Measurements from ENCODE around the gene PTH2.
"Not testable (repeated sequence)": the region's sequence is repeated elsewhere in the genome, so short reads cannot be mapped to it uniquely, and the experiment has no call there.

Gene PTH2, protein sequence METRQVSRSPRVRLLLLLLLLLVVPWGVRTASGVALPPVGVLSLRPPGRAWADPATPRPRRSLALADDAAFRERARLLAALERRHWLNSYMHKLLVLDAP

DNA sequence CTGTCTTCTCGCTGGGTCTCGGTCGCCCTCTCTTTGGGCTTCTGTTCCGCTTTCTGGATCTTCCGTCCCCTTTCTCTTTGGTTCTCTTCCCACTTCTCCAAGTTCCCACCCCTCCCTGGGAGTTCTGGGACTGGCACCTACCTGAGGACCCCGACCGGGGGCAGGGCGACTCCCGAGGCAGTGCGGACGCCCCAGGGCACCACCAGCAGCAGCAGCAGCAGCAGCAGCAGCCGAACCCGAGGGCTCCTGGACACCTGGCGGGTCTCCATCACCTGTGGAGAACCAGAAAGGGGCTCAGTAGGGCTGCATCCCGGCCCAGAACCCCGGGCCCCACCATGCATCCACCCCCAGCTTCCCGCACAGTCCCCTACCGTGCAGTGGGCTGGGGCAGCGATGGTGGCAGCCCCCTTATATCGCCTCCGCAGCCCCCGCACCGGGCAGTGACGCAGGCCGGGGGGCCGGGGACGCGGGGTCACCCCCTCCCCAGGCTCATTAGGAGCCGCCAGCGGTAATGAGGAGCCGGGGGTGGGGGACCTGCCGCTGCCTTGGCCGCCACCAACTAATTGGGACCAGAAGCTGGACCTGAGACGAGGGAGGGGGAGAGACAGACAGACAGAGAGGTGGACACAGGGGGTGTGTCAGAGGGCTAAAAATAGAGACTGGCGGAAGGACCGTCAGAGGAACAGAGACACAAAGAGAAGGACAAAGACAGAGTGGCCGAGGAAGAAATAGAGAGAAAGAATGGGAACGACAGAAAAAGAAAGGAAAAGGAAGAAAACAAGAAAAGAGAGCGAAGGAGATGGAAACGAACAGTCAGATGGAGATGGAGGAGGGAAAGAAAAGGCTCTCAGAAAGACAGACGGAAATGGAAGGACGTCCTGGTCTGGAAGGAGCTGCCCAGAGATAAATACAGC, at the start of gene PTH2:
TSS of gene PTH2 (minus strand) at position 371 of the 914 bp plus-strand sequence. CDS start at position 269, 102 bp downstream.
- no peak for DNase-seq

DNA sequence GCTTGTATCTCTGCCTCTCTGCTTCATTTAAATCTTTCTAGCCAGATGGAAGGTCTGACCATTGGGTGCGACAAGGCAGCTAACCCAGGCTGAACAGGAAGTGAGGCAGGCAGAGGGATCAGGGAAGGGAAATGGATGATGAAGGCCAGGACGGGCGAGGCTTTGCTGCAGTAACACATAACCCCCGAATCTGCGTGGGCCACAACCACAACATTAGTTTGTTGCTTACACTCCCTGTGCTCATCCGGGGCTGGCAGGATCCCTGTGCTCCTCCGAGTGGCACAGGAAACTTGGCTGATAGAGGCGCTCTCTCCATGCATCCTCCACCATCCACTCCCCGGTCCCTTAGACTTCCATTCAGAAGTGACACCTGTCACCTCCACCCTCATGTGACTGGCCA, 49.7 kb upstream of the PTH2 start:
- no peak for DNase-seq

DNA sequence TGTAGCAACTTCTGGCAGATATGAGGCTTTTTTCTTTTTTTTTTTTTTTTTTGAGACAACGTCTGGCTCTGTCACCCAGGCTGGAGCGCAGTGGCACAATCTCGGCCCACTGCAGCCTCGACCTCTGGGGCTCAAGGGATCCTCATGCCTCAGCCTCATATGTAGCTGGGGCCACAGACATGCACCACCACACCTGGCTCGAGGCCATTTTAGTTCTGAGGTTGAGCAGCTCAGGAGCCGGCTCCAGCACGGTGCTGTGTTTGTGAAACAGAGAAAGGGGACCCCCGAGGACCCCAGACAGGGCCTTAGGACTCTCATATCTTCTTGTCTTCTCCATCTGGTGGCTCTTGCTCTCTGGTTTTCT, 47.4 kb upstream of the PTH2 start:
- no peak for DNase-seq

DNA sequence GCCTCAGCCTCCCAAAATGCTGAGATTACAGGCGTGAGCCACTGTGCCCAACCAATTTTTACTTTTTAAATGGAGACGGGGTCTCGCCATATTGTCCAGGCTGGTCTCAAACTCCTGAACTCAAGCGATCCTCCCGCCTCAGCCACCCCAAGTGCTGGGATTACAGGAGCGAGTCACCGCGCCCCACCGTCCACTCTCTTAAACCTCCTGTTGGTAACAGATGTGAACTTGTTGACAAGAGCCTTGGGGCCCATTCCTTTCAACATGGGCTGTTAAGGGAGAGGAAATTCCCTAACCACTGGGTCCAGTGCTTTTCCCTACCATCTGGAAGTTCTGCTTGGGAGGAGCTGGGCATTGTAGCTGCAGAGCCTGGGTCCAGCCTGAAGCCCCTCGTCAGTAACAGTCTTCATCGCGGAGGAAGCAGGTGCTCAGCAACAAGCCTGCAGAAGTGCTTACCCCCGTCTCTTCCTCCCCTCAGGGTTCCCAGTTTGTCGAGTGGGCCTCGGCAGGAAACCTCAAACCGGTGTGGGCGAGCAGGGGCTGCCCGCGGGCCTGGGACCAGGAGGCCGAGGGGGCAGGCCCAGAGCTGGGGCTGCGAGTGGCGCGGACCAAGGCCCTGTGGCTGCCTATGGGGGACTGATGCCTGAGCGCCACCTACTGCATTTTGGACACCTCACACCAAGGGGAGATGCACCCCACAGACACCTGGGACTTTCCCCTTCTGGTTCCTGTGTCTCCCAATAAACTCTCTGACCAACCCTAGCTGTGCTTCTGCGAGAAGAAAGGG, 46.8 kb upstream of the PTH2 start:
- no peak for DNase-seq

DNA sequence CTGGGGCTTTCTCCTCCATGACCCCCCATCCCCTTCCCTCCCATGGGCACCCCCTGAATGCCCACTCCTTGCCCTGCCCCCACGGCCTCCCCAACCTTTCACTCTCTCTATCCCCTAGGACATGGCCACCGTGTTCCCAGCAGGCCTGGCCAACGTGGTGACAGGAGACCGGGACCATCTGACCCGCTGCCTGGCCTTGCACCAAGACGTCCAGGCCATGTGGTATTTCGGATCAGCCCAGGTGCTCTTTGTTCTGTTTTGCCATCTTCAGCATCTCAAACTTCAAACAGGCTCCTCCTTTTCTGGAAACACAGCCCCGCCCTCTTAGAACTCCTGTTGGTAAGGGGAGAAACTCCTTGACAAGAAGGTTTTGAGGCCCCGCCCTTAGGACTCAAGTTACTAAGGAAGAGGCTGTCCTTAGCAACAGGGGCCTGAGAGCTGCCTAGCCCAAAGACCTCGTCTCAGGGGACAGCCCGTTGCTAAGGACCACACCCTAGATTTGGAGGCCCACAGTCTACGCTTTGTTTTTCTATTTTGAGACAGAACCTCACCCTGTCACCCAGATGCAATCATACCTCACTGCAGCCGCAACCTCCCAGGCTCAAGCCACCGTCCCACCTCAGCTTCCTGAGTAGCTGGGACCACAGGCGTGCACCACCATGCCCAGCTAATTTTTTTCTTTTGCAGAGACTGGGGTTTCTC, 45.7 kb upstream of the PTH2 start:
- DNase-seq = no peak

DNA sequence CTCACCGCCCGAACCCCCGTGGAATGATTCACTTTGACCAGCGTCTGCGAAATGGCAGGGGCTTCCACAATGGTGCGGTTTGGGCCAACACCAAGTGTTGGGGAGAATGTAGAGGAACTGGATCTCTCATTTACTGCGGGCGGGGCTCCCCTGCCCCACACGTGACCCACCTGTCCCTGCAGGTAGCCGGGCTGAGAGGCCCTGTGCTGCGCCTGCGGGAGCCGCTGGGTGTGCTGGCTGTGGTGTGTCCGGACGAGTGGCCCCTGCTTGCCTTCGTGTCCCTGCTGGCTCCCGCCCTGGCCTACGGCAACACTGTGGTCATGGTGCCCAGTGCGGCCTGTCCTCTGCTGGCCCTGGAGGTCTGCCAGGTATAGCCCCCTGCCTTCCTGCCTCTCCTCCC, 45.0 kb upstream of the PTH2 start:
- no peak for DNase-seq

DNA sequence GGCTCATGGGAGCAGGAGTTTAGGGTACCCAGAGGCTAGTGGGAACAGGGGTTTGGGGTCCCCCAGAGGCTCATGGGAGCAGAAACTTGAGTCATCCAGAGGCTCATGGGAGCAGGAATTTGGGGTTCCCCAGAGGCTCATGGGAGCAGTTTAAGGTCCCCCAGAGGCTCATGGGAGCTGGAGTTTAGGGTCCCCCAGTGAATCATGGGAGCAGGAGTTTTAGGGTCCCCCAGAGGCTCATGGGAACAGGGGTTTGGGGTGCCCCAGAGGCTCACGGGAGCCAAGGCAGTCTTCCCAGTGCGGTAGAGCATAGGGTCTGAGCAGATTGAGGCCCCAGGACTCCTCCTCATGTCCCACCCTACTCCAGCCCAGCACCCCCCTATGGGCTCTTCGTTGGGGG, 42.1 kb upstream of the PTH2 start:
- DNase-seq = no peak

DNA sequence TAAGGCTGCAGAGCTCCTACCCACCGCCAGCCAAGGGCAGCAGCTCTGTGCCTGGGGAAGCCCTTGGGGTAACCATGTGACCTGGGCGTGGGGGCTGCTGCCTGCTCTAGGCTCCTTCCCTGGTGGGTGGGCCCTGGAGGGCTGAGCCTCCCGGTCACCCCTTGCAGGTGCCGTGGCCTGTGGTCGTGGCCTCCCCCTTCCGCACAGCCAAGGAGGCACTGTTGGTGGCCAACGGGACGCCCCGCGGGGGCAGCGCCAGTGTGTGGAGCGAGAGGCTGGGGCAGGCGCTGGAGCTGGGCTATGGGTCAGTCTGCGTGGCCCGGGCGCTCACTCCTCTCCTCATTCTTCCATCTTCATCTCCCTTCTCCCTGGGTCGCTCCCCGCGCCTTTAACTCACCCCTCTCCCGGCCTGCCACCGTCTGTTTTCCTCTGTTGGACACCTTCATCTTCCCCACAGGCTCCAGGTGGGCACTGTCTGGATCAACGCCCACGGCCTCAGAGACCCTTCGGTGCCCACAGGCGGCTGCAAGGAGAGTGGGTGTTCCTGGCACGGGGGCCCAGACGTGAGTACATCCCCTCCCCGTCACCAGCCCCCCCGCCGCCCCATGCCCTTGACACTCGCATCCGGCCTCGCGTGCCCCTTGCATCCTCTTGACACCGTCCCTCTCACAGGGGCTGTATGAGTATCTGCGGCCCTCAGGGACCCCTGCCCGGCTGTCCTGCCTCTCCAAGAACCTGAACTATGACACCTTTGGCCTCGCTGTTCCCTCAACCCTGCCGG, 40.9 kb upstream of the PTH2 start:
- DNase-seq = no peak

DNA sequence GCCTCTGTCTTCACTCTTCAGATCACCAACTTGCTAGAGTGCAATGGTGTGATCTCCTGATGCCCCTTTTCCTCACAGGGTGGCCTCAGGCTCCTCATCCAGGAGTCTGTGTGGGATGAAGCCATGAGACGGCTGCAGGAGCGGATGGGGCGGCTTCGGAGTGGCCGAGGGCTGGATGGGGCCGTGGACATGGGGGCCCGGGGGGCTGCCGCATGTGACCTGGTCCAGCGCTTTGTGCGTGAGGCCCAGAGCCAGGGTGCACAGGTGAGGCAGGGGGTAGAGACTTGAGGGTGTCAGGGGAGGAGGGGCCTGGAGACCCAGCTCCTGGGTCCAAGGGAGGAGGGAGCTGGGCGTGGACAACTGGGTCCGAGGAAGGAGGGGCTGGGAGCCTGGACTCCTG, 39.3 kb upstream of the PTH2 start:
- DNase-seq = no peak

DNA sequence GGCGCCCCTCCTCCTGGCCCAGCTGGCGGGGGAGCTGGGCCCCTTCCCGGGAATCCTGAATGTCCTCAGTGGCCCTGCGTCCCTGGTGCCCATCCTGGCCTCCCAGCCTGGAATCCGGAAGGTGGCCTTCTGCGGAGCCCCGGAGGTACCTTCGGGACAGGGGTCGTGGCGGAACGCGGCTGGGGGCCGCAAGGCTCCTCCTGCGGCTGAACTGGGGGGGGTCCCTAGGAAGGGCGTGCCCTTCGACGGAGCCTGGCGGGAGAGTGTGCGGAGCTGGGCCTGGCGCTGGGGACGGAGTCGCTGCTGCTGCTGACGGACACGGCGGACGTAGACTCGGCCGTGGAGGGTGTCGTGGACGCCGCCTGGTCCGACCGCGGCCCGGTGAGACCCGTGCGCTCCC, 38.4 kb upstream of the PTH2 start:
- no peak for DNase-seq

DNA sequence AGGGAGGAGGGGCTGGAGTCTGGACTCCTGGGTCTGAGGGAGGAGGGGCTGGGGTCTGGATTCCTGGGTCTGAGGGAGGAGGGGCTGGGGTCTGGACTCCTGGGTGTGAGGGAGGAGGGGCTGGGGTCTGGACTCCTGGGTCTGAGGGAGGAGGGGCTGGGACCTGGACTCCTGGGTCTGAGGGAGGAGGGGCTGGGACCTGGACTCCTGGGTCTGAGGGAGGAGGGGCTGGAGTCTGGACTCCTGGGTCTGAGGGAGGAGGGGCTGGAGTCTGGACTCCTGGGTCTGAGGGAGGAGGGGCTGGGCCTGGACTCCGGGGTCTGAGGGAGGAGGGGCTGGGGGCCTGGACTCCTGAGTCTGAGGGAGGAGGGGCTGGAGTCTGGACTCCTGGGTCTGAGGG, 37.9 kb upstream of the PTH2 start:
- not testable (repeated sequence) for DNase-seq

DNA sequence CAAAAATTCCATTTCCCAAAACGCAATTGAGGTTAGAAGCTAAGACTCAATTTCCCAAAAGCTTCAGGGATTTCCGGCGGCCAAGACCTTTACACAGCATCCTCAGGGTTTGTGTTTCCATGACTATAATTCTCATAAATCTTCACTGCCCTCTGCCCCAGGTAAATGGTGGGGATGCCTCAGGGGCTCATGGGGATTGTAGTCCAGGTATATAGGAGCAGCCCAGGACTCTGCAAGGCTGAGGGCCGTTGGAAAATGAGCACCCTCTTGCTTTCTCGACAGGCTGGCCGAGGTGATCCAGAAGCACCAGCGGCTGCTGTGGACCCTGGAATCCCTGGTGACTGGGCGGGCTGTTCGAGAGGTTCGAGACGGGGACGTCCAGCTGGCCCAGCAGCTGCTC, 36.1 kb upstream of the PTH2 start:
- DNase-seq = no peak

DNA sequence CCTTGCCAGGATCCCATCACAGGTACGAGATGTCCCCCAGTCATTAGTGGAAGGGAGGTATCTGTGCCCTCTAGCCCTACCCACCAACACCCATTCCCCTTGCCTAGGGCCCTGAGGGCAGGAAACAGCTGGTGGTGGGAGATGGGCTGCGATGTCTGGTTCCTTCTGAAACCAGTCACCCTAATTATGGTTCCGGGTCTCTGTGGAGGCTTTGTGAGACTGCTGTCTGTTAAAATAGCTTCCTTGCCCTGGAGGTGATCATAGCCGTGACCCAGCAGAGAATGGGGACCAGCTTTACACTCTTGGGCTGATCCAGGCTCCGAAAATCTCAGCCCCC, 35.3 kb upstream of the PTH2 start:
- DNase-seq = no peak

DNA sequence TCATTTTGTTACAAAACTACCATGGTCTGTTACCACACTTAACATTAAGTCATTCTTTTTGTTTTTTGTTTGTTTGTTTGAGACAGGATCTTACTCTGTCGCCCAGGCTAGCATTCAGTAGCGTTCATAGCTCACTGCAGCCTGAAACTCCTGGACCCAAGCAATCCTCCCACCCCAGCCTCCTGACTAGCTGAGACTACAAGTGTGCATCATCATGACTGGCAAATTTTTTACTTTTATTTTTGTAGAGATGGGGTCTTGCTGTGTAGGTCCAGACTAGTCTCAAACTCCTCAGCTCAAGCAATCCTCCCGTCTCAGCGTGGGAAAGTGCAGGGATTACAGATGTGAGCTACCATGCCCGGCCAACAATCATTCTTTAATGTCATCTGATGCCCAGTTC, 33.1 kb upstream of the PTH2 start:
- no peak for DNase-seq

DNA sequence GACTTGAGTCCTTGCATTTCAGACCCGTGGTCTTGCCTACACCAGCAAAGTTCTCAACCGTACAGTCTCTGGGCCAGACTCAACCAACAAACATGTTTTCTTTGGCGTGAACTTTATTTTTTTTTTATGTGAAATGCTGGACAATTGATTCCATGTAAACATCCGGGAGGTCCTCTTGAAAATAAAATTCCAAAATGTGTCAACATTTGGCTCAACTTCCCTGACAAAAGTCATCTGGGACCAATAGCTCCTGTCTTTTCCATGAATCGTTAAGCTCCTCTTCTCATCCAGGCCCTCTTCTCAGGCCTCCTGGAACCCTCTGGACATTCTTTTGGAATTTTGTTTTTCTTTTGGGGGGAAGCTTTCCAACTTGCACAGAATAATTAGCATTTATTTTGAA, 32.5 kb upstream of the PTH2 start:
- DNase-seq = no peak

DNA sequence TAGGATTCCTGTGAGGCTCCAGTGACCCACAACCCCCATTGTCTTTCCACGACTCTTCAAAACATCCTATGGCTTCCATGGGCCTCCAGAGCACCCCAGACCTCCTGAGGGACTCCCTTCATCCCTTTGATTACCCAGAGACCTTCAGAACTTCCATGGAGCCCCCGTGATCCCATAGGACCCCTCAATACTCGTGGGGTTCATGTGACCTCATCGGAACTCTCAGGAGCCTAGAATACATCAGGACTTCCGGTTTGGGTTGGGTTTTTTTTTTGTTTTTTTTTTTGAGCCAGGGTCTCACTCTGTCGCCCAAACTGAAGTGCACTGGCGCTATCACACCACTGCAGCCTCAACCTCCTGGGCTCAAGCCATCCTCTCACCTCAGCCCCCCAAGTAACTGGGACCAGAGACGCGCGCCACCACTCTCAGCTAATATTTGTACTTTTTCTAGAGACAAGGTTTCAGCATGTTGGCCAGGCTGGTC, 30.6 kb upstream of the PTH2 start:
- no peak for DNase-seq

DNA sequence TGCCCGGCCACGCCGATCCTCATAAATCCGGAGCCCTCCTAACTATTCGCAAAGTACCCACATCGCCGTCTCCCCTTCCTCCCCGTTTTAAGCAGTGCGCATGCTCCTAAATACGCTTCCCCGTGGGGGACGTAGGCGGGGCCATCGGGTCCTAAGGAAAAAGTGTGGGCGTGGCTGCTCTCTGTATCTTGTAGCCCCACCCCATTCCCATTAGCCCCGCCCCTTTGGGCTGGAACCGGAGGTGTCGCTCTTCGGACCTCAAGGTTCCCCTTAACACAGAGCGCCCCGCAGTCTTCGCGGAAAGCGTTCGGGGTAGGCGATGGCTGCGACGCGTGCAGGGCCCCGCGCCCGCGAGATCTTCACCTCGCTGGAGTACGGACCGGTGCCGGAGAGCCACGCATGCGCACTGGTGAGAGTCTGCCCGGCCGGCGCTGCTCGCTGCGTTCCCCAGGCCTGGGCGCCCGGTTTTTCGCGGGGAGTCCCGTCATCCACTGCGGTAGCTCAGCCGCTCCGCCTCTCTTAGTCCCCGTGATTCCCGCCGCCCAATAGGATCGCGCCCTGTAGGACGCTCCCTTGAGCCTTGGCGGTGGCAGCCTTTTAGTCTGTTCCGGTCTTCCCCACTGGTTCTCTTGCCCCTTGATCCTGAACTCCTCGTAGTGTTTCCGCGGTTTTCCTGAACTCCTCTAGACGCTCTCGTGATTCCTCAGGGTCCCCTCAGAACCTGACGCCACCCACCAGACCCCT, 29.9 kb upstream of the PTH2 start, which contains the start of gene ALDH16A1:
TSS of gene ALDH16A1 (plus strand) at position 213 of the 744 bp plus-strand sequence. CDS start at position 320, 107 bp downstream.
- peak; percentile 98 to 99 for DNase-seq

DNA sequence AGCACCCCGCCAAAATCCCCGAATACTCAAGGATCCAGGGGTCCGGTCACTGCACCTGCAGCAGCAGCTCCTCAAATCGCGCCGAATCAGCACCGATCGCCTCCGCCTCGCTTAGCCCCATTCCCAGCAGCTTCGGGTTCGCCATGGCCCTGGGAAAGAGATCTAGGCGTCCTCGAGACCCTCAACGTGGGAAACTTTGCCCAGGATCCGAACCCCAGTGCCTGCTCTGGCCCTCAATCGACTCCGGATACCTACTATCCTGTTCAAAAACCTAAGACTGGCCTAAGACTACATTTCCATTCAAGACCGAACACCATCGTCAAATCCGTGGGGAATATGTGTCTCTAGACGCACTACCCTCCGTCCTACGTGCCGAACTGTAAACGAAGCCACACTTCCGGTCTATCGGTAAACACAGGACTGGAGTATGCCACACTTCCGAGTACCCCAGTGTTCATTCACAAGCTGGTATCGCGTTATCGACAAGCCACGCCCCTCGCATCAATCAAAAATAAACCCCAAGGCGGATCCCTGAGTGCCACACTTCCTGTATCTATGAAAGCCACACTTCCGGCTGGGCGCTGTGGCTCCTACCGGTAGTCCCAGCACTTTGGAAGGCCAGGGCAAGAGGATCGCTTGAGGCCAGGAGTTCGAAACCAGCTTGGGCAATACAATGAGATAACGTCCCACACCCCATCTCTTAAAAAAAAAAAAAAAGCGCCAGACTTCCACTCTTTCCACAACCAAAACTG, 28.4 kb upstream of the PTH2 start, which contains the start of gene PIH1D1:
TSS of gene PIH1D1 (minus strand) at position 385 of the 752 bp plus-strand sequence. CDS start at position 145, 240 bp downstream.
- DNase-seq = peak; percentile 98 to 99

DNA sequence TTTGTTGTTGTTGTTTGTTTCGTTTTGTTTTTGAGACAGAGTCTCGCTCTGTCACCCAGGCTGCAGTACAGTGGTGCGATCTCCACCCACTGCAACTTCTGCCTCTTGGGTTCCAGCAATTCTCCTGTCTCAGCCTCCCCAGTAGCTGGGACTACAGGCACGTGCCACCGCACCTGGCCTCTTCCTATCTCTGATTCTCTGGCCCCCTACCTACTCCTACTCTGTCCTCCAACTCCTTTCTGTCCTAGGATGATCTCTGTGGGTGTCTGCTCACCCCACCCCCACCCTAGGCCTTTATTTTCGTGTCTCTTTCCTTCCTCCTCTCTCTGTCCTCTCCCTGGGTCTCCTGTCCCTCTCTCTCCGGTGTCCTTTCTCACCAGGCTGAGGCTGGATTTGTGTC, 27.2 kb upstream of the PTH2 start:
- no peak for DNase-seq

DNA sequence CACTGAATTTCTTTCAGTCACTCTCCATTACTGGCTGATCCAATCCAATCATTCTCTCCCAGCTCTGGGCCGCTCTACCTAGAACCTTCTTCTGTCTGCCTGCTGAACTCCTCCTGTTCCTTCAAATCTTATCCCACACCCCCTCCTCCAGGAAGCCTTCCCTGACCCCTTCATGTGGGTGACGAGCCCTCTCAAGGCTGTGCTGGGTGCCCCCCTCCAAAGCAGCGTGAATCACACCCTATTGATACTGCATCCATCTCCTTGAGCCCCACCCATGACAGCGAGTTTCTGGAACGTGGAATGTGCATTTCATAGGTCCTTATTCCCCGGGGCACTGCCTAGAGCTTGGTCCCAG, 25.2 kb upstream of the PTH2 start:
- DNase-seq = no peak

All from NCI-H446 (cell line).